Measurements from ENCODE around the gene ZNF563. TPM values are rescaled to one million over a fixed set of nuclear protein-coding genes. Genes with fewer than 3 reads are reported as not detected.

Gene ZNF563
- under 1 TPM; 0.78 to 1.00 (median 0.80) TPM for total RNA-seq
- total RNA-seq (2013), result 5.6 TPM

- Histone ChIP-seq H3K36me3 (ENCODE audit: control insufficient read depth, insufficient read depth, low read length) (no peaks in the 10 kb centered on the region), H3K27me3 (ENCODE audit: control insufficient read depth, insufficient read depth, low read length) (no peaks in the 10 kb centered on the region), H3K4me1 (ENCODE audit: control insufficient read depth, insufficient read depth, low read length) (peaks cover 19% of the 10 kb centered on the region), H3K4me3 (ENCODE audit: low read length) (peak within 1 kb of the TSS; percentile 73), H3K9me3 (ENCODE audit: control insufficient read depth, insufficient read depth, low read length) (no peaks in the 10 kb centered on the region), H3K27ac (ENCODE audit: low read length) (peak within 1 kb of the TSS; percentile 81)
- WGBS (ENCODE audit: insufficient coverage), result 2% methylated on average over 55 of the region's 55 CpGs
- no peaks in the 10 kb centered on the region for H3K9me3 Mint-ChIP-seq
- no peaks in the 10 kb centered on the region for H3K27me3 Mint-ChIP-seq (ENCODE audit: low read depth in 2 of 2)
- no peaks in the 10 kb centered on the region for H3K36me3 Mint-ChIP-seq
- no peak for TF ChIP-seq CTCF (IDR thresholded peaks at IDR 0.05)
- ATAC-seq (peak; percentile 96 to 98 (median 98)), DNase-seq (peak; percentile 97)
- H3K27ac Mint-ChIP-seq, result peak within 1 kb of the TSS; percentile 91 to 97
- H3K4me3 Mint-ChIP-seq, result peak within 1 kb of the TSS; percentile 99
- H3K4me1 Mint-ChIP-seq, result peaks cover 26 to 30% of the 10 kb centered on the region in 2 donors
- intact Hi-C loops (cut with micrococcal nuclease), result loop anchor here (1.0 to 2.0 kb wide), 3 partner anchors 32 to 171 kb away; partner anchors contain the start of genes ZNF44 and ZNF442
These were observed at the start of gene ZNF563 for GRCh38 chr19:12333162-12334159. Gene ZNF563 (minus strand): TSS chr19:12333633. CDS start chr19:12333482, 151 bp downstream.

GRCh38 chr19:12380444-12380737, 47.0 kb upstream of the ZNF563 start:
- no peaks in the 10 kb centered on the region for H3K27me3 ChIP-seq (ENCODE audit: control insufficient read depth, insufficient read depth, low read length)
- Mint-ChIP-seq H3K4me3 (no peak overlapping the region), H3K27me3 (ENCODE audit: low read depth in 2 of 2) (no peaks in the 10 kb centered on the region), H3K36me3 (peaks cover 43% of the 10 kb centered on the region), H3K9me3 (peaks cover 16 to 28% of the 10 kb centered on the region in 2 donors), H3K4me1 (no peaks in the 10 kb centered on the region), H3K27ac (no peak overlapping the region)
- ATAC-seq, result no peak
- intact Hi-C loops (cut with micrococcal nuclease), result no loop called here
- DNase-seq, result no peak
- no peak overlapping the region for H3K4me3 ChIP-seq (ENCODE audit: low read length)
- TF ChIP-seq CTCF (IDR thresholded peaks at IDR 0.05), result no peak
- WGBS (ENCODE audit: insufficient coverage), result 90% methylated on average over 2 of the region's 2 CpGs
- no peaks in the 10 kb centered on the region for H3K4me1 ChIP-seq (ENCODE audit: control insufficient read depth, insufficient read depth, low read length)
- H3K9me3 ChIP-seq (ENCODE audit: control insufficient read depth, insufficient read depth, low read length), result peaks cover 17% of the 10 kb centered on the region
- H3K27ac ChIP-seq (ENCODE audit: low read length), result no peak overlapping the region
- peaks cover 7% of the 10 kb centered on the region for H3K36me3 ChIP-seq (ENCODE audit: control insufficient read depth, insufficient read depth, low read length)

GRCh38 chr19:12379732-12380443, 46.5 kb upstream of the ZNF563 start:
- Mint-ChIP-seq H3K4me3 (no peak overlapping the region), H3K27me3 (ENCODE audit: low read depth in 2 of 2) (no peaks in the 10 kb centered on the region), H3K27ac (no peak overlapping the region), H3K9me3 (peaks cover 16 to 28% of the 10 kb centered on the region in 2 donors), H3K36me3 (peaks cover 43% of the 10 kb centered on the region), H3K4me1 (no peaks in the 10 kb centered on the region)
- DNase-seq (no peak), ATAC-seq (no peak)
- no peaks in the 10 kb centered on the region for H3K27me3 ChIP-seq (ENCODE audit: control insufficient read depth, insufficient read depth, low read length)
- no peak overlapping the region for H3K27ac ChIP-seq (ENCODE audit: low read length)
- no peak for TF ChIP-seq CTCF (IDR thresholded peaks at IDR 0.05)
- H3K4me1 ChIP-seq (ENCODE audit: control insufficient read depth, insufficient read depth, low read length), result no peaks in the 10 kb centered on the region
- H3K9me3 ChIP-seq (ENCODE audit: control insufficient read depth, insufficient read depth, low read length), result peaks cover 17% of the 10 kb centered on the region
- WGBS (ENCODE audit: insufficient coverage), result 100% methylated on average over 3 of the region's 5 CpGs
- intact Hi-C loops (cut with micrococcal nuclease), result no loop called here
- H3K4me3 ChIP-seq (ENCODE audit: low read length), result no peak overlapping the region
- peaks cover 7% of the 10 kb centered on the region for H3K36me3 ChIP-seq (ENCODE audit: control insufficient read depth, insufficient read depth, low read length)
